Activated naive CD4-positive, alpha-beta T cell (primary cell): Measurements from ENCODE around the gene ARV1.
"Not testable (repeated sequence)": the region's sequence is repeated elsewhere in the genome, so short reads cannot be mapped to it uniquely, and the experiment has no call there.

Experiments used
- DNase-seq, 4 experiments: peaks; one replicate each; lab custom pipeline; 2025; lab: John Stamatoyannopoulos, UW

Gene ARV1

GRCh38 chr1:231041719-231042261, 62.9 kb downstream of the ARV1 start:
- no peak for DNase-seq

- DNase-seq = no peak
Measured at GRCh38 chr1:231044588-231044987, 65.7 kb downstream of the ARV1 start.

- no peak for DNase-seq
Measured at GRCh38 chr1:231045286-231045685, 66.4 kb downstream of the ARV1 start.

- DNase-seq = not testable (repeated sequence)
Measured at GRCh38 chr1:231045921-231046729, 67.2 kb downstream of the ARV1 start.

- no peak for DNase-seq
Measured at GRCh38 chr1:231046730-231047395, 68.0 kb downstream of the ARV1 start.

- not testable (repeated sequence) for DNase-seq
Measured at GRCh38 chr1:231047529-231047928, 68.6 kb downstream of the ARV1 start.

- not testable (repeated sequence) for DNase-seq
Measured at GRCh38 chr1:231048419-231048818, 69.5 kb downstream of the ARV1 start.

- DNase-seq = no peak
Measured at GRCh38 chr1:231049121-231049979, 70.5 kb downstream of the ARV1 start.
